ENCODE measurements around the gene PLLP. TPM values are rescaled to one million over a fixed set of nuclear protein-coding genes. Genes with fewer than 3 reads are reported as not detected.
A peak's percentile ranks its signal among the peaks of the same experiment; 100 is the strongest.

The PLLP gene
- total and polyA plus RNA-seq, 2 donors (not counting 1 experiment from before 2014, with no cell fraction given) = 0.15 TPM; not detected in 1

- TF ChIP-seq CTCF (IDR thresholded peaks at IDR 0.05) (no peak), EZH2 (IDR thresholded peaks at IDR 0.05; ENCODE audit: borderline replicate concordance, insufficient read depth, low read depth, low read length, poor library complexity, severe bottlenecking) (no peak)
- no peak for ATAC-seq (ENCODE audit: low read depth)
Measured at GRCh38 chr16:57234707-57235092, 49.8 kb downstream of the PLLP start.

GRCh38 chr16:57233944-57234706 is 50.3 kb downstream of the PLLP start:
- H3K27me3 Mint-ChIP-seq = no peaks in the 10 kb centered on the region
- H3K4me2 ChIP-seq (replicated peaks; ENCODE audit: low read depth, low read length, poor library complexity, severe bottlenecking) = peak overlapping the region; percentile 46
- H3K4me1 ChIP-seq (ENCODE audit: control insufficient read depth in 2 of 2, insufficient read depth in 2 of 2, low read length in 2 of 2) = peaks cover 23 to 24% of the 10 kb centered on the region in 2 donors
- intact Hi-C loops (cut with micrococcal nuclease) = no loop called here
- H2AFZ ChIP-seq (ENCODE audit: insufficient read depth, low read depth, low read length, poor library complexity, severe bottlenecking) = no peak overlapping the region
- no peaks in the 10 kb centered on the region for H4K20me1 ChIP-seq (ENCODE audit: control insufficient read depth, insufficient read depth, low read length, poor library complexity, severe bottlenecking)
- CTCF ChIA-PET = no interaction called here
- no peaks in the 10 kb centered on the region for H3K27me3 ChIP-seq (replicated peaks in 1 of 4; ENCODE audit: control extremely low read depth in 1 of 4, control insufficient read depth in 3 of 4, insufficient read depth in 4 of 4, low read length in 3 of 4)
- H3K9me3 ChIP-seq (ENCODE audit: control extremely low read depth in 1 of 3, control insufficient read depth in 2 of 3, insufficient read depth in 1 of 3, low read length in 2 of 3) = no peaks in the 10 kb centered on the region
- no peak overlapping the region for H3K9ac ChIP-seq (ENCODE audit: low read length)
- peak overlapping the region; percentile 92 for H3K27ac Mint-ChIP-seq
- no peak for ATAC-seq (ENCODE audit: low read depth)
- peaks cover 12 to 37% of the 10 kb centered on the region in 2 experiments for H3K36me3 ChIP-seq (replicated peaks in 1 of 2; ENCODE audit: control extremely low read depth in 1 of 2, control insufficient read depth in 1 of 2, extremely low read depth in 1 of 2, insufficient read depth in 2 of 2, low read length in 1 of 2)
- H3K27ac ChIP-seq (ENCODE audit: low read length in 2 of 2) = peak overlapping the region; percentile 70 to 78
- no peaks in the 10 kb centered on the region for H3K79me2 ChIP-seq (ENCODE audit: control insufficient read depth, insufficient read depth, low read length)
- H3K9me3 Mint-ChIP-seq (ENCODE audit: insufficient read depth) = no peaks in the 10 kb centered on the region
- no peak for DNase-seq
- POLR2A ChIA-PET = no interaction called here
- no peak for TF ChIP-seq EZH2 (IDR thresholded peaks at IDR 0.05; ENCODE audit: borderline replicate concordance, insufficient read depth, low read depth, low read length, poor library complexity, severe bottlenecking)
- TF ChIP-seq CTCF (IDR thresholded peaks at IDR 0.05) = no peak
- no peak overlapping the region for H3K4me3 ChIP-seq (ENCODE audit: control extremely low read depth in 1 of 5, extremely low read depth in 1 of 5, insufficient read depth in 1 of 5, low read depth in 2 of 5, low read length in 4 of 5)
- peaks cover 25% of the 10 kb centered on the region for H3K4me1 Mint-ChIP-seq
- no peak overlapping the region for H3K4me3 Mint-ChIP-seq
- 96% methylated on average over 9 of the region's 9 CpGs for WGBS (ENCODE audit: insufficient coverage)

More at GRCh38 chr16:57234707-57235092, 49.8 kb downstream of the PLLP start:
- peak overlapping the region; percentile 27 for H3K9ac ChIP-seq (ENCODE audit: low read length)
- Mint-ChIP-seq H3K4me3 (peak overlapping the region; percentile 61), H3K9me3 (ENCODE audit: insufficient read depth) (no peaks in the 10 kb centered on the region), H3K4me1 (peaks cover 25% of the 10 kb centered on the region), H3K27me3 (no peaks in the 10 kb centered on the region), H3K27ac (peak overlapping the region; percentile 92)
- no peak overlapping the region for H3K4me3 ChIP-seq (ENCODE audit: control extremely low read depth in 1 of 5, extremely low read depth in 1 of 5, insufficient read depth in 1 of 5, low read depth in 2 of 5, low read length in 4 of 5)
- no peak for DNase-seq
- CTCF ChIA-PET = no interaction called here
- H3K4me1 ChIP-seq (ENCODE audit: control insufficient read depth in 2 of 2, insufficient read depth in 2 of 2, low read length in 2 of 2) = peaks cover 23 to 24% of the 10 kb centered on the region in 2 donors
- peak overlapping the region; percentile 46 for H3K4me2 ChIP-seq (replicated peaks; ENCODE audit: low read depth, low read length, poor library complexity, severe bottlenecking)
- intact Hi-C loops (cut with micrococcal nuclease) = no loop called here
- H2AFZ ChIP-seq (ENCODE audit: insufficient read depth, low read depth, low read length, poor library complexity, severe bottlenecking) = peak overlapping the region; percentile 39
- no peaks in the 10 kb centered on the region for H3K9me3 ChIP-seq (ENCODE audit: control extremely low read depth in 1 of 3, control insufficient read depth in 2 of 3, insufficient read depth in 1 of 3, low read length in 2 of 3)
- peaks cover 13 to 37% of the 10 kb centered on the region in 2 experiments for H3K36me3 ChIP-seq (replicated peaks in 1 of 2; ENCODE audit: control extremely low read depth in 1 of 2, control insufficient read depth in 1 of 2, extremely low read depth in 1 of 2, insufficient read depth in 2 of 2, low read length in 1 of 2)
- no peaks in the 10 kb centered on the region for H3K79me2 ChIP-seq (ENCODE audit: control insufficient read depth, insufficient read depth, low read length)
- H4K20me1 ChIP-seq (ENCODE audit: control insufficient read depth, insufficient read depth, low read length, poor library complexity, severe bottlenecking) = no peaks in the 10 kb centered on the region
- POLR2A ChIA-PET = interaction anchor here (1.3 kb wide), 1 partner anchor 10 kb away, joined by 6 read pairs; the partner anchor contains the start of gene ARL2BP
- H3K27me3 ChIP-seq (replicated peaks in 1 of 4; ENCODE audit: control extremely low read depth in 1 of 4, control insufficient read depth in 3 of 4, insufficient read depth in 4 of 4, low read length in 3 of 4) = no peaks in the 10 kb centered on the region
- H3K27ac ChIP-seq (ENCODE audit: low read length in 2 of 2) = peak overlapping the region; percentile 70 to 78
